Middle frontal gyrus (tissue), 1 donor: ENCODE measurements around the gene CTAGE9.
A peak's percentile ranks its signal among the peaks of the same experiment; 100 is the strongest.
"Not testable (repeated sequence)": the region's sequence is repeated elsewhere in the genome, so short reads cannot be mapped to it uniquely, and the experiment has no call there.

ENCODE experiments used
- DNase-seq: peaks from one replicate; pipeline ENCODE4 v3.0.0-alpha.2; 2015; ENCODE audit warnings: low spot score; ENCODE audit errors: extremely low spot score

The CTAGE9 gene, protein sequence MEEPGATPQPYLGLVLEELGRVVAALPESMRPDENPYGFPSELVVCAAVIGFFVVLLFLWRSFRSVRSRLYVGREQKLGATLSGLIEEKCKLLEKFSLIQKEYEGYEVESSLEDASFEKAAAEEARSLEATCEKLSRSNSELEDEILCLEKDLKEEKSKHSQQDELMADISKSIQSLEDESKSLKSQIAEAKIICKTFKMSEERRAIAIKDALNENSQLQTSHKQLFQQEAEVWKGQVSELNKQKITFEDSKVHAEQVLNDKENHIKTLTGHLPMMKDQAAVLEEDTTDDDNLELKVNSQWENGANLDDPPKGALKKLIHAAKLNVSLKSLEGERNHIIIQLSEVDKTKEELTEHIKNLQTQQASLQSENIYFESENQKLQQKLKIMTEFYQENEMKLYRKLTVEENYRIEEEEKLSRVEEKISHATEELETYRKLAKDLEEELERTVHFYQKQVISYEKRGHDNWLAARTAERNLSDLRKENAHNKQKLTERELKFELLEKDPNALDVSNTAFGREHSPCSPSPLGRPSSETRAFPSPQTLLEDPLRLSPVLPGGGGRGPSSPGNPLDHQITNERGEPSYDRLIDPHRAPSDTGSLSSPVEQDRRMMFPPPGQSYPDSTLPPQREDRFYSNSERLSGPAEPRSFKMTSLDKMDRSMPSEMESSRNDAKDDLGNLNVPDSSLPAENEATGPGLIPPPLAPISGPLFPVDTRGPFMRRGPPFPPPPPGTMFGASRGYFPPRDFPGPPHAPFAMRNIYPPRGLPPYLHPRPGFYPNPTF

DNA sequence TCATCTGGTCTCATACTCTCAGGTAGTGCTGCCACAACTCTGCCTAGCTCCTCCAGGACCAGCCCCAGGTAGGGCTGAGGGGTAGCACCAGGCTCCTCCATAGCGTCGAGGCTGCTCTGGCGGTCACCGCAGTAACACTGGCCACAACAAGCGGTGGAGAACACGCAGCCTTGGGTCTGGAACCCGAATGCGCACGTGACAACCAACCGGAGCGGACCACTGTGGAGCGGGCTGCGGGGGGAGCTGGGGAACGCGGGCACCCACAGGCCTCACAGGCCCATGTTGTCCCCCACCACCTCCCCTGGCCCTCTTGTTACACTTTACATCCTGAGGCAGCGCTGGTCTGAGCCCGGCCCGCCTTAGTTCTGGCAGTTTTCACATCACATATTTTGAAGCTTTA, at the start of gene CTAGE9:
Gene CTAGE9, minus strand, starts transcription at position 101 of the 400 bp plus-strand sequence. Its CDS starts 0 bp downstream, at position 101.
- DNase-seq: not testable (repeated sequence)

DNA sequence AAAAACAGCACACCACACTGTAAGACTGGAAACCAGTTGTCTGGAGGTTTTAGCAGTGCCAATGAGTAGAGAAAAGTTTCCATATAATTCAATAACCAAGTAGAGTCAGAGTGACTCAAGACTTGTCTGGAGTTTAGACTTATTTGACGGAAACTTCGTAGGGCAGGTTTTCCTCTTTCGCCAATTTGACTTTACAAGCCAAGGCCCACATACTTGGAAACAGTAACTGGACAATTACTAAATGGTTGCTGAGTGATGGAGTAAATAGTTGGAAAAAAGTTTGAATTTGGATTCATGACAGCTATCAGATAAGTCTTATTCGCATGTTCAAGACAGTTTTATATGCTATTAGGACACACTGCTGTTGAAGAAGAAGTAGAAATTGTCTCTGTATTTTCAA, 48.1 kb upstream of the CTAGE9 start:
- no peak for DNase-seq

DNA sequence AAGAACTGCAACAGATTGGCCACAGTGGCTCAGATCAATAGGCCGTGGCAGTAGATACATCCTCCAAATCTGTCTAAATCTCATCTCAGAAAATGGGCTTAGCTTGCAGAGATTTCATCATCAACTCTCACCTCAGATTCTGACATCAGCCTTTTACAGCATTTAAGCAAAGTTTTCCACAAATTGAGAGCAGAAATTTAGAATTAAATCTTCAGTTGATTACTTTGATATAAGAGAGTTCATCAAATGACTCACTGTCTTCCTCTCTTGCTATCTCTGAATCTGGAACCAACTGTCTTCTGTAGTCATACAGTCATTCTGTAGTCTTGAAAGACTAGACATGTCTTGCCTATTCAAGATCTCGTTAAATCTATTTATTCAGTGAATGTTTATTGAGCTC, 45.2 kb upstream of the CTAGE9 start:
- no peak for DNase-seq

DNA sequence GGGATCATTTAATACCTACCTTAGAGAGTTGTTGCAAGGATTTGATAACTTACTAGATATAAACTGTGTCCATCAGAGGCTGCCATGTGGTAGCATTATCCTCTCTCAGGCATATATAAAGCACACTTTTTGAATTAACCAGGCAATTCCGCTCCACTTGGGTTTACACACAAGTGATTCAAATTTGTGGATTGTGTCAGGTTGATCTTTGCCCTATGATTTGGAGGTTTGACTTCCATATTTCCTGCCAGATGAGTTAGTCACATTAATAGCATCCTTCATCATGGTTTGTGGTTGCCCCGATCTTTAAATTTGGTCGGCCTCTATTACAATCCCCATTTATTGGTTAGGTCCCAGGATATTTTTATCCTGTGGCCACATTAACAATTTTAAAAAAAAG, 44.8 kb upstream of the CTAGE9 start:
- no peak for DNase-seq

DNA sequence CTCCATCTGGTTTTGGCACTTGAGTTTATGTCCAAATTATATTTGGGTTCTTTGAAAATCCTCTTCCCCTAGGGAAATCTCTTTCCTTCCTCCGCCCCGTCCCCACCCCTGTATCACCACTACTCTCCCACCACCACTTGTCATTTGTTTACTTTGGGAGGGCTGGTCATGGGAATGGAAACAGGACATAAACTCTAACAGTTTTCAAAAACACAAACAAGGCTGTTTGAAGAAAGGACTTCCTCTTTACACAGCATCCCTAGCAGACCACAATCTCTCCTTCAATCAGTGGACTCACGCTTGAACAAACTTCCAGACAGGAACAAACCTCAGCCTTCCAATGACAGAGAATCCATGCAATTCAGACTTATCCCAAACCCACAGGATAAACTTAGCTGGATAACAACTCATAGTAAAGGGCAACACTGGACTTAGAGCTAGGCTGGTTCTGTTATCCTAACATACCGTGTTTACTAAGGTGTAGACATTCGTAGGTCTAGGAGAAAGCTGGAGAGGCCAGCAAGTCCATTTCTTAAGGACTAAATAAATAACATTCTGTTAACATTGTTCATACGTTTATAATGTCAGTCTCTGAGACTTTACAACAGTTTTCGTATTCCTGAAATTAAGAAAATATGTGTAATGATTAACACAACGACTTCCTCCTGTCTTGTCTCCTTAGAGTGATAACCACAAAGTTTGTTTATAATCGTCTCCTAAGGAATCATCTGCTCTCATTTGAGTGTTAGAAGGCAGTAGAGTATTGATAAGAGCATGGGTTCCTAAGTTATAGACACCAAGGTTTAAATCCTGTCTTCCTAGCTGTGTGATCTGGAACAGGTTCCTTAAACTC, 44.1 kb upstream of the CTAGE9 start:
- no peak for DNase-seq

DNA sequence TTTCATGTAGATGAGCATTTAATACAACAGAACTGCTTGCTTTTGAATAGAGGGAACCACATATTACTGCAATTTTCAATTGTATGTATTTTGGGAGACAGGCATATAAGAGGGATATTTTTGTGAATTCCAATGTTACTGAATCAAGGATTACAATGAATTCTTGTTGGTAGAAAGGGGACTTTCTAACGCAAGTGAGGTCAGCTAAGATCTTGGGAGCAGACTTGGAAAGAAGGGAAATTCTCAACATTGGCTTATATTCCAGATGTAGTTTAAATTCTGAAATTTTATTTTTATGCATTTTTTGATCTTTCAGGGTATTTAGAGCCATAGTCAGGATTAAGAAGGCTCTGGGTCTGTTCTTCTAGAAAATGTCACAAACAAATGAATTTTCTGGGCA, 43.3 kb upstream of the CTAGE9 start:
- no peak for DNase-seq

DNA sequence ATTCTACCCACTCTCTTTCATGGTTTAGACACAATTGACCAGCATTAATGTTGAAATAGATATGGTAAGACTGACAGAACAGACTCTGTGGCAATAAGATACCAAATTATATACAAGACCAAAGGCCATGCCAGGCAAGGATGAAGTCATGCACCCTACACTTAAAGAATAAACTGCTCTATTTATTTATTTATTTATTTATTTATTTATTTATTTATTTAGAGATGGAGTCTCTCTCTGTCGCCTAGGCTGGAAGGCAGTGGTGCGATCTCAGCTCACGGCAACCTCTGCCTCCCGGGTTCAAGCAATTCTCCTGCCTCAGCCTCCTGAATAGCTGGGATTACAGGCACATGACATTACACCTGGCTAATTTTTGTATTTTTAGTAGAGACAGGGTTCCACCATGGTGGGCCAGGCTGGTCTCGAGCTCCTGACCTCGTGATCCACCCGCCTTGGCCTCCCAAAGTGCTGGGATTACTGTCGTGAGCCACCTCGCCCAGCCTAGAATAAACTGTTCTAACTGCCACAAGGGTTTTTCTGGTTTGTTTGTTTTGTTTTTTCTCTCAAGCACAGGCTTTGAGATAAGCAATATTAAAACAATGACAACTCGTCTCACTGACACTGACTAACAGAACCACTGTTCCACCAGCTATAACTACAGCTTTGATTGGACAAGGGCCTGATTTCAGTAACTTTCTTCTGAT, 40.3 kb upstream of the CTAGE9 start:
- not testable (repeated sequence) for DNase-seq

DNA sequence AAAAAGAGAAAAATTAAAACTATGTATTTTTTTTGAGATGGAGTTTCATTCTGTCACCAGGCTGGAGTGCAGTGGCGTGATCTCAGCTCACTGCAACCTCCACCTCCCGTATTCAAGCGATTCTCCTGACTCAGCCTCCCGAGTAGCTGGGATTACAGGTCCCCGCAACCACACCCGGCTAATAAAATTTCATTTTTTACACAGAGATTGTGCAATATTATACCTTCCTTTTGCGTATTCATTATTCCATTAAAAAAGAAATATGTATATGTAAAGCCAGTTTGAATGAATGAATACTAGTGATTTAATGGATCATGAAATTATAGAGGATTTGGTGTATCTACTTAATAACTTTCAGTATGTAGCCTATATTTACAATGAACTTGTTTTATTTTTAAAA, 38.2 kb upstream of the CTAGE9 start:
- no peak for DNase-seq

DNA sequence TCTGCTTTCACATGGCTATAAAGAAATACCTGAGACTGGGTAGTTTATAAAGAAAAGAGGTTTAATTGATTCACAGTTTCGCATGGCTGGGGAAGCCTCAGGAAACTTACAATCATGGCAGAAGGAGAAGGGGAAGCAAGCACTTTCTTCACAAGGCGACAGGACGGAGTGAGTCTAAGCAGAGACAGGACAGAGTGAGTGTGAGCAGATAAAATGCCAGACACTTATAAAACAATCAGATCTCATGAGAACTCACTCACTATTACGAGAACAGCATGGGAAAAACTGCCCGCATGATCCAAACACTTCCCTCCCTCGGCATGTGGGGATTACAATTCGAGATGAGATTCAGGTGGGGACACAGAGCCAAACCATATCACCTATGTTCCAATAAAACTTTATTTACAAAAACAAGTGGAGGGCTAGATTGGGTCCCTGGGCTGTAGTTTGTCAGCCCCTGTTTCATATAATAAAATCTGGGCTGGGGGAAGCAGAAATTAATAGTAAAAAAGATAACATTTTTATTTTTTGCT, 37.1 kb upstream of the CTAGE9 start:
- DNase-seq: no peak

DNA sequence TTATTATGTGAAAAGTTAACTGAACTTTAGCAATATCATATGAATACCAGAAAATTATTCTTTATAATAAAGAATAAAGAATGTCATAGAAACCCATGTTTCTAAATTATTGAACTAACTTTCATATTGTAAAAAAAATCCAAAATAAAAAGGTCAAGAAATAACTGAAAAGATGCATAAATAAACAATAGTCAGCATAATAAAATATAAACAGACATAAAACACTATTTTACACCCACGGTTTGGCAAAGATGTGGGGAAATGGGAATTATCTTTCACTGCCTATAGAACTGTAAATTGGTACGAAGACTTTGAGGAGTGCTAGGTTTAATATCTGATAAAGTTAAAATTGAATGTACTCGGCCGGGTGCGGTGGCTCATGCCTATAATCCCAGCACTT, 34.7 kb upstream of the CTAGE9 start:
- DNase-seq: no peak

DNA sequence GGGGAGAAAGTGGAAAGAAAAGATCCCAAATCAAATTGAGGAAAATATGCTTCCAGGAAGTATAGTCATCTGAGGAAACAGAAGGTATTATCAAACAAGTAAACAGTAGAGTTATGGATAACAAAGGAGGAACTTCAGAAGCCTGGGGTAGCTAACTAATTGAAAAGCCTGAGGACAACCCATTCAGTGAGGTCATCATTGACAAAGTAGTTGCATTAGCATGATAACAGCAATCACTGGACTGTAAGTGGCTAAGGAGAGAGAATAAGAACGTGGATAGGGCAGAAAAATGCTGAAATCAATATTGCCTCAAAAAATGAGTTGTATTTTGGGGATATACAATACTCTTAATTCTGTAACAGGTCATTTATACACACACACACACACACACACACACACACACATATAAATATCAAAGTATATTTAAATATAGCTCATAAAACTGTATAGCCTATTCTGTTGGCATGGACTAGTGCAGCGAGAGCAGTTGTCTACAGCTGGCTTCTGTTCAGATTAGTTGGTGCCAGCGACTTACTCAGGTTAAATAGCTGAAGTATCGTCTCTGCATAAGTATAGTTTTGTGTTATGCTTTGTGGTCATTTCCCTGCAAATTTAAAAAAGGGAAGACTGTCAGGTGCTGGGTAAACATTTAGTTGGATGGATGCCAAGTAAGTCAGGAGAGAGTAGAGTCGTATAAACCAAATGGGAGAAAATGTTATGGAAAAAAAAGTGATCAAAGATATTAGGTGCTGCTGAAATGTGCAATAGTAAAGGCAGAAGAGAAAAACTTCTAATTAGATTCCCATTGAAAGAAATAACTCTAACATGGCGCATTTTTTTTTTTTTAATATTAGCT, 33.8 kb upstream of the CTAGE9 start:
- DNase-seq: no peak

DNA sequence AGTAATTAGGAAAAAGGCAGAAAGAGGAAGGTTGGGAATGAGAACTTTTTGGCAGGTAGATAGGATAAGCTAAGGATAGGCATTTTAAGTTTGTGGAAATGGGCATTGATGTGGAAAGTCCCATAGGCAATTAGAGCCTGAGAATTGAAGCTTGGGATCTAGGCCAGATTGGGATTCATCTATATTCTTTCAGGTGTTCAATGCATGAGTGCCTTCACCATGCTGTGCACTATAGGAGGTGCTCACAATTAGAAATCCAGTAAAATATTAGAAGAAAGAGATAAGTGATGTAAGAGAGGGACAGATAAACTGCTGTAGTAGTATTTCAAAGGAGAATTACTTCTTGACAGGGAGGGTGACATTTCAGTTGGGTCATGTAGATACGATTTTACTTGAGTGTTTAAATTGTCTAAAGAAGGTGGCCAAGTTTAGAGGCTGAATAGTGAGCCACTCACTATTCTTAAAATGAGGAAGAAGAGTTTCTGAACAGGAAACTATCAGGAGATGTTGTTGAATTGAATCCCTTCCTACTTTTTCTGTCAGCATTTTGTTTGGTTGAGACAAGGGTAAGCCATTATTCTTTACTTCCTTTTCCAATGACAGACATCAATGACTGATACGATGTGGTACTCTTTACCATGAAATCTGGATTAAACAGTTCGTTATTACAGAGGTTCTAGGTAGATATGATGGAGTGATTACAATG, 31.0 kb upstream of the CTAGE9 start:
- DNase-seq: no peak

DNA sequence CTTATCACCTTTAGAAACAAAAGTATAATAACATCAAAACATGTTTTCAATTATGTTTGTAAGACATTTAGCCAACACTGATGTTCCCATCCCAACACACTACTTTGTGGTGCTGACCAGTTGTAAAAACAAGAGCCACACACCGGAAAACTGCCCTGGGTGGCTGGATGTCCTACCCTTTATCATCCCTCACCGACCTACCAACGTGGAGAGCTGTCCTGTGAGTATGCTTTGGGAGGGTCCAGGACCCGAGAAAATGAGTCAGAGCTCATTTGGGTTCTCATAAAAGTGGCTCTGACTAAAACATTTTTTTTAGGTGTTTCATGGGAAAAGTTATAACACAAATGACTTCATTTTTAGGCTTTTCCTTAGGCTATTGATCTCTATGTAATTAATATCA, 29.3 kb upstream of the CTAGE9 start:
- no peak for DNase-seq

DNA sequence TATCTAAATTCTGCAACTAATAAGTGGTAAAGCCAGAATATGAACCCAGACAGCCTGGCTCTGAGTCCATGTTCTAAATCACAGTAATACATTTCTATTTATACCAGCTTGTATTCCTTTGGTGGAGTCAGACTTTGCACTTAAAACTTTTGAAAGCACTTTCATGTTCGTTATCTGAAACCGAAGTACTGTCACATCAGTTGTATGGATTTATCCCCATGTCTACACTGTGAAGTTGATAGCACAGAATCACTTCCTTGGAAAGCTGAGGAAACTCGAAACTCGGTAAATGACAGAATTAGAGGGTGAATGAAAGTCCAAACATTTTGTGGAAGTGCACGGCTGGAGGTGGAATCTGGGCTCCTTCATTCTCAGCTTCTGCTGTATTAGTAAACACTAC, 28.3 kb upstream of the CTAGE9 start:
- no peak for DNase-seq

DNA sequence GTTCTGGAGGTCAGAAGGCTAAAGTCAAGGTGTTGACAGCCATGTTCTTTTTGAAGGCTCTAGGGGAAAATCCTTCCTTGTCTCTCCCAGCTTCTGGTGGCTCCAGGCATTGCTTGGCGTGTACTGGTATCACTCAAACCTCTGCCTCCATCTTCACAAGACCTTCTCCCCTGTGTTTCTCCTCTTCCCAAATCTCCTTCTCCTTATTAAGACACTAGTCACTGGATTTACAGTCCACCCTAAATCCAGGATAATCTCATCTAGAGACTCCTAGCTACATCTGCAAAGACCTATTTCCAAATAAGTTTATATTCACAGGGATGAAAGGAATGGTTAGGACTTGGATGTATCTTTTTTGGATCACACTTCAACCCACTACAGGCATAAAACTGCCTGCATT, 26.0 kb upstream of the CTAGE9 start:
- DNase-seq: no peak

DNA sequence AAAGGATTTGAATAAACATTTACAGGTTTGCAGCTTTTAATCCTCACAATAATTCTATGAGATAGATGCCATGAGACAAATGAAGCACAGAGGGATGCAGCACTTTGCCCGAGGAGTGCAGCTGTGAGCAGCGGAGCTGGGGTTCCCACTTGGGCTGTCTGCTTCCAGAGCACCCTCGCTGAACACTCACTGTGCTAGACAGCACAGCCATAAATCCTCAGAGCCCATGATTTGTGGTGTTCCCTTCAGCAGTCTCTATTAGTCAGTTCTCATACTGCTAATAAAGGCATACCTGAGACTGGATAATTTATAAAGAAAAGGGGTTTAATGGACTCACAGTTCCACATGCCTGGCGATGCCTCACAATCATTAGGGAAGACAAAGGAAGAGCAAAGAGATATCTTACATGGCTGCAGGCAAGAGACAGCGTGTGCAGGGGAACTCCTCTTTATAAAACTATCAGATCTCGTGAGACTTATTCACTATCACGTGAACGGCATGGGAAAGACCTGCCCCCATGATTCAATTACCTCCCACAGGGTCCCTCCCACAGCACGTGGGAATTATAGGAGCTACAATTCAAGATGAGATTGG, 25.3 kb upstream of the CTAGE9 start:
- no peak for DNase-seq

DNA sequence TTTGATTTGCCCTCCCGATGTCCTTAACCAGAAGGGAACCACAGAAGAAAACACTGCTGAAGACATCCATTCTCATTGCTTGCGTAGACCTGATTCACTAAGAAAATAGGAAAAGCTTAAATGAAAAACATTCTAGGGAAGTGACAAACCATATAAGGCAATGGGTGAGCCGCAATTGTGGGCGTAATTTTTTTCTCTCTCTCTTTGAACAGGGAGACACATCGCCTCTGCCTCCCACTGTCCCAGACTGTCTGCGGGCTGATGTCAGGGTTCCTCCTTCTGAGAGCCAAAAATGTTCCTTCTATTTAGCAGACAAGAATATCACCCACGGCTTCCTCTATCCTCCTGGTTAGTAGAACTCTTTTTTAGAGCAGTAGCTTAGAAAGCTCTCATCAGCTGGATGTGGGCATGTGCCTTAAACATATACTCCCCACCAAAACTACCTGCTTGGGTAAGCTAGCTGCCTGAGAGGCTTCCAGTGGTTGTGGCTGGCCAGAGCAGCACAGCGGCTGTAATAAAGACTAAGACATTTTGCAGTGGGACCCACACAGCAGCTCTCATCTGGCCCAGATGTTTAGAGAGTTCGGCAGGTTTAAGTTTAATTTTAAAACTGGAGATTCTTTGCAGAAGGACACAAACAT, 22.7 kb upstream of the CTAGE9 start:
- peak; percentile 13 for DNase-seq

DNA sequence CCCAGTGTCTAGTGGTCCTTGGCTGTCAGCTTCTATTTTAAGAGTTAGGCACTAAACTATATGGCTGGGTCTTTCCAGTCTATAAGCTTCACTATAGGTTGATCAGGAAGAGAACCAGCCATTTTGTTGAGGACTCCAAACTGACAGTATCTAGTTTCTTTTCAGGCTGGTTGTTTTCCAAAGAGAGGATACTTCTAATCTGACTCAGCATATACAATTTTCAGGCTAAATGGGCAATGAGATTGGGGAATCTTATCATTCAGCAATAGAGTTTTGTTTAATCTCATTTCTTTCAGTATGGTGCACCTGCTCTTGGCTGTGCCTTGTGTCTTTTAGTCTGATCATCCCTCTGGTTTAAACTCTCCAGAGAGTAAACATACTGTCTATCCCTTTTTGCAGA, 20.4 kb upstream of the CTAGE9 start:
- DNase-seq: no peak
